GM12892 (cell line): ENCODE data around the gene AAGAB.

Experiments used
- POLR2A ChIP-seq: IDR thresholded peaks from 2 replicates; pipeline ENCODE4 v1.6.1; 2011; ENCODE audit warnings: low read depth, low read length, control low read depth
- POLR2AphosphoS5 ChIP-seq: IDR thresholded peaks from 2 replicates; pipeline ENCODE4 v1.6.1; 2011; ENCODE audit warnings: low read depth, low read length, control low read depth
- TAF1 ChIP-seq: IDR thresholded peaks from 2 replicates; pipeline ENCODE4 v1.6.1; 2011; ENCODE audit warnings: low read depth, mild to moderate bottlenecking, control low read depth, low read length, borderline replicate concordance

DNA sequence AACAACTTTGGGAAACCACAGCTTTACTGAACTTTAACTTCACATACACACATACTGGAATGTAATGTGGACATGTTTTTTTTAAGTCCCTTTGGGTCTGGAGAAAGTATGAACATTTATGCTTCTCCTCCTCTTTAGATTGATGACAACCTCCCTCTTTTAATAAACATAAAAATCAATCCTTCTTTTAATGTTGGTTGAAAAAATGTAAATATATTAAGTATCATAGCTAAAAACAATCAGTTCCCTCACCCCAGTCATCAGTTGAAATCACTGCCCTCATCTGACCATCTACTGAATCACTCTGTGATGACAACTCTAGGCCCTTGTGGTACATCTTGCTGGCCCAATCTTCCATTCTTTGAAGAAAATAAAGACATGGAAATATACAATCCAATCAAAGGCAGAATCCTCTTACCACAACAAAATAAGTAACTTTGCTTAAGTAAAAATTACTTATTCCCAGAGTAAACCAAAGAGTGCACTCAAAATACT is 6.4 kb downstream of the AAGAB start:
- TF ChIP-seq TAF1 = no peak
- TF ChIP-seq POLR2A = no peak
- TF ChIP-seq POLR2AphosphoS5 = no peak
